ENCODE measurements around the gene SDS.

Gene SDS

GRCh38 chr12:113396200-113396599 is 7.5 kb downstream of the SDS start:
- TF ChIP-seq CTCF (IDR thresholded peaks at IDR 0.05; ENCODE audit: low read depth, low read length) (no peak), EZH2phosphoT487 (IDR thresholded peaks at IDR 0.05; ENCODE audit: low read depth) (no peak)
- no peaks in the 10 kb centered on the region for H3K9me3 ChIP-seq (ENCODE audit: insufficient read depth, low read length)
- H4K20me1 ChIP-seq (ENCODE audit: insufficient read depth, low read length) = no peaks in the 10 kb centered on the region
- H3K9ac ChIP-seq (ENCODE audit: low read length) = no peak overlapping the region
- no peak overlapping the region for H3K4me3 ChIP-seq (ENCODE audit: low read length)
- no peaks in the 10 kb centered on the region for H3K4me1 ChIP-seq (ENCODE audit: low read length)
- no peak overlapping the region for H3K27ac ChIP-seq (ENCODE audit: low read length)
- no peak overlapping the region for H3K4me2 ChIP-seq (ENCODE audit: low read length)
- no peaks in the 10 kb centered on the region for H3K79me2 ChIP-seq (ENCODE audit: low read length)
- peaks cover 2% of the 10 kb centered on the region; the same call in 1 of the 2 replicates for H3K27me3 ChIP-seq (ENCODE audit: low read depth, low read length)
- H2AFZ ChIP-seq (ENCODE audit: low read depth, low read length) = no peak overlapping the region
- no peaks in the 10 kb centered on the region for H3K36me3 ChIP-seq (replicated peaks; ENCODE audit: low read depth, low read length)

- TF ChIP-seq EZH2phosphoT487 (IDR thresholded peaks at IDR 0.05; ENCODE audit: low read depth) (no peak), CTCF (IDR thresholded peaks at IDR 0.05; ENCODE audit: low read depth, low read length) (no peak)
- Histone ChIP-seq H3K27ac (ENCODE audit: low read length) (no peak overlapping the region), H2AFZ (ENCODE audit: low read depth, low read length) (no peak overlapping the region), H4K20me1 (ENCODE audit: insufficient read depth, low read length) (no peaks in the 10 kb centered on the region), H3K9me3 (ENCODE audit: insufficient read depth, low read length) (no peaks in the 10 kb centered on the region), H3K9ac (ENCODE audit: low read length) (no peak overlapping the region), H3K4me3 (ENCODE audit: low read length) (no peak overlapping the region), H3K4me2 (ENCODE audit: low read length) (no peak overlapping the region), H3K36me3 (replicated peaks; ENCODE audit: low read depth, low read length) (no peaks in the 10 kb centered on the region), H3K79me2 (ENCODE audit: low read length) (no peaks in the 10 kb centered on the region), H3K4me1 (ENCODE audit: low read length) (no peaks in the 10 kb centered on the region), H3K27me3 (ENCODE audit: low read depth, low read length) (peaks cover 2% of the 10 kb centered on the region; the same call in 1 of the 2 replicates)
Measured at GRCh38 chr12:113395119-113395518, 8.6 kb downstream of the SDS start.

GRCh38 chr12:113393749-113394148 is 9.9 kb downstream of the SDS start:
- no peaks in the 10 kb centered on the region for H3K79me2 ChIP-seq (ENCODE audit: low read length)
- H3K27me3 ChIP-seq (ENCODE audit: low read depth, low read length) = peaks cover 2% of the 10 kb centered on the region; the same call in 1 of the 2 replicates
- no peaks in the 10 kb centered on the region for H3K4me1 ChIP-seq (ENCODE audit: low read length)
- no peak overlapping the region for H3K9ac ChIP-seq (ENCODE audit: low read length)
- no peaks in the 10 kb centered on the region for H3K9me3 ChIP-seq (ENCODE audit: insufficient read depth, low read length)
- TF ChIP-seq EZH2phosphoT487 (IDR thresholded peaks at IDR 0.05; ENCODE audit: low read depth) (no peak), CTCF (IDR thresholded peaks at IDR 0.05; ENCODE audit: low read depth, low read length) (no peak)
- no peak overlapping the region for H3K4me2 ChIP-seq (ENCODE audit: low read length)
- no peaks in the 10 kb centered on the region for H3K36me3 ChIP-seq (replicated peaks; ENCODE audit: low read depth, low read length)
- no peak overlapping the region for H3K4me3 ChIP-seq (ENCODE audit: low read length)
- H3K27ac ChIP-seq (ENCODE audit: low read length) = no peak overlapping the region
- no peaks in the 10 kb centered on the region for H4K20me1 ChIP-seq (ENCODE audit: insufficient read depth, low read length)
- no peak overlapping the region for H2AFZ ChIP-seq (ENCODE audit: low read depth, low read length)

- TF ChIP-seq CTCF (IDR thresholded peaks at IDR 0.05; ENCODE audit: low read depth, low read length) (no peak), EZH2phosphoT487 (IDR thresholded peaks at IDR 0.05; ENCODE audit: low read depth) (no peak)
Measured at GRCh38 chr12:113392988-113393579, 10.6 kb downstream of the SDS start.

More at GRCh38 chr12:113392988-113393579, 10.6 kb downstream of the SDS start:
- Histone ChIP-seq H2AFZ (ENCODE audit: low read depth, low read length) (no peak overlapping the region), H4K20me1 (ENCODE audit: insufficient read depth, low read length) (no peaks in the 10 kb centered on the region), H3K27me3 (ENCODE audit: low read depth, low read length) (peaks cover 2% of the 10 kb centered on the region; the same call in 1 of the 2 replicates), H3K9ac (ENCODE audit: low read length) (no peak overlapping the region), H3K4me1 (ENCODE audit: low read length) (no peaks in the 10 kb centered on the region), H3K36me3 (replicated peaks; ENCODE audit: low read depth, low read length) (no peaks in the 10 kb centered on the region), H3K9me3 (ENCODE audit: insufficient read depth, low read length) (no peaks in the 10 kb centered on the region), H3K27ac (ENCODE audit: low read length) (no peak overlapping the region), H3K4me3 (ENCODE audit: low read length) (no peak overlapping the region), H3K4me2 (ENCODE audit: low read length) (no peak overlapping the region), H3K79me2 (ENCODE audit: low read length) (no peaks in the 10 kb centered on the region)

Measured in OCI-LY3 (cell line).